Muscle of leg (tissue), 11 donors: ENCODE data around the gene RANBP9. TPM values are rescaled to one million over a fixed set of nuclear protein-coding genes. Genes with fewer than 3 reads are reported as not detected.

Source experiments
- DNase-seq: peaks from one replicate; pipeline ENCODE4 v3.0.0; 2013
- H3K27ac ChIP-seq: one replicate; pipeline ENCODE4 v1.5.1; 2013; ENCODE audit warnings: mild to moderate bottlenecking, low read length, control low read depth
- H3K27me3 ChIP-seq: one replicate; pipeline ENCODE4 v1.6.1; 2013; ENCODE audit warnings: low read length; ENCODE audit not compliant: control insufficient read depth, insufficient read depth
- H3K36me3 ChIP-seq: one replicate; pipeline ENCODE4 v1.6.1; 2013; ENCODE audit warnings: low read length; ENCODE audit not compliant: control insufficient read depth, insufficient read depth
- H3K4me1 ChIP-seq: one replicate; pipeline ENCODE4 v1.6.1; 2013; ENCODE audit warnings: low read length; ENCODE audit not compliant: control insufficient read depth, insufficient read depth
- H3K4me3 ChIP-seq: one replicate; pipeline ENCODE4 v1.5.1; 2013; ENCODE audit warnings: low read length, control low read depth
- H3K9me3 ChIP-seq: replicated peaks from 2 replicates; pipeline ENCODE4 v1.6.1; 2013; ENCODE audit warnings: low read depth, low read length; ENCODE audit not compliant: control insufficient read depth
- WGBS: methylation state at CpG from one replicate; pipeline ENCODE4 v1.1.5; 2013; ENCODE audit warnings: missing lambda C conversion rate; ENCODE audit not compliant: insufficient coverage; 5-methylcytosine and 5-hydroxymethylcytosine counted together
- polyA plus RNA-seq, 8 donors: library from polyadenylated mRNA; unstranded; fragments of 120-200 nt; gene quantifications; one replicate each; pipeline versions ENCODE4 v1.2.1 to v1.2.3, GENCODE V29; 2013; ENCODE audit warnings: inconsistent platforms in 1 of 8, low replicate concordance in 1 of 8; ENCODE audit not compliant: insufficient read length in 8 of 8, insufficient read depth in 1 of 8
- total RNA-seq: library from RNA; stranded (reverse); fragments of 120-200 nt; gene quantifications from one replicate; pipeline ENCODE4 v1.2.4, GENCODE V29; 2013

RANBP9 gene
- total and polyA plus RNA-seq, 9 donors, result 23.4 to 35.6 (median 27.7) TPM

- no peak overlapping the region for H3K4me3 ChIP-seq
- WGBS, result no CpG with 5 or more reads among the region's 3 CpGs
- no peaks in the 10 kb centered on the region for H3K9me3 ChIP-seq
- H3K4me1 ChIP-seq, result peaks cover 5% of the 10 kb centered on the region
- H3K27ac ChIP-seq, result no peak overlapping the region
- H3K36me3 ChIP-seq, result no peaks in the 10 kb centered on the region
- DNase-seq, result no peak
- no peaks in the 10 kb centered on the region for H3K27me3 ChIP-seq
These were observed 3.8 kb upstream of the RANBP9 start for GRCh38 chr6:13715444-13715883.

DNA sequence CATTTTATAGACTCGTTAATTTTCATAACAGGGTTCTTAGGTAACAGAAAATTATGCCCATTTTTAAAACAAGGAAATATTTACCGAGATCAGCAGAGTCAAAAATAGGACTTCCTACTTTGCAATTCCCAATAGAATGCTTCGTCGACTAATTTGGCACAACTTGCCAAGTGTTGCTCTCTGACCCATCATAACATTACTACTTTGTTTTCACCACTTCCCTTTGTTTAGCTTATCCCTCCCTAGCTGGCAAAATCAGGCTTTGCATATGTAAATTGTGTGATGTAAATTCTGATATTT lies 914 bp upstream of the RANBP9 start:
- 0% methylated on average over 3 of the region's 4 CpGs for WGBS
- peak overlapping the region; percentile 67 for H3K4me3 ChIP-seq
- DNase-seq, result peak; percentile 79
- H3K27ac ChIP-seq, result peak overlapping the region; percentile 95
- H3K9me3 ChIP-seq, result no peaks in the 10 kb centered on the region
- peaks cover 11% of the 10 kb centered on the region for H3K4me1 ChIP-seq
- no peaks in the 10 kb centered on the region for H3K36me3 ChIP-seq
- no peaks in the 10 kb centered on the region for H3K27me3 ChIP-seq

DNA sequence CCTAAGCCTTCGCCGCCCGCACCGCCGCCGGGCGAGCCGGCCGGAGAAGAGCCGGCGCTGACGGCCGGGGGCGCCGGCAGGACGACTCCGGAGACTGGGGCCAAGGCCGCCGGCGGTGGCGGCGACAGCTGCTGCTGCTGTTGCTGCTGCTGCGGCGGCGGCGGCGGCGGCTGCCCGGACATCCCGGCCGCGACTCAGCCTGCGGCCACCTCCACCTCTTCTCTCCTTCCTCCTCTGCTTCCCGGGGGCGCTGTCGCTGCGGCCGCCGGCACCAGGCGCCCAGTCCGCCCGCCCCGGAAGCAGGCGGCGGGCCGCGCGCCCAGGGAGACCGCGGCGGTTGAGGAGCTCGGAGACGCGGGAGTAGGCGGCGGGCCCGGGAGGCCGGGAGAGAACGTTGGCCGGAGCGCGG lies 307 bp downstream of the RANBP9 start:
- WGBS, result under 1% methylated on average over 58 of the region's 62 CpGs
- H3K36me3 ChIP-seq, result no peaks in the 10 kb centered on the region
- peaks cover 11% of the 10 kb centered on the region for H3K4me1 ChIP-seq
- DNase-seq, result no peak
- no peaks in the 10 kb centered on the region for H3K9me3 ChIP-seq
- no peak overlapping the region for H3K27ac ChIP-seq
- peak overlapping the region; percentile 34 for H3K4me3 ChIP-seq
- no peaks in the 10 kb centered on the region for H3K27me3 ChIP-seq

GRCh38 chr6:13710552-13711323 lies 897 bp downstream of the RANBP9 start:
- H3K4me3 ChIP-seq, result peak overlapping the region; percentile 84
- WGBS, result under 1% methylated on average over 63 of the region's 73 CpGs
- DNase-seq, result peak; percentile 62
- H3K27me3 ChIP-seq, result no peaks in the 10 kb centered on the region
- H3K4me1 ChIP-seq, result peaks cover 11% of the 10 kb centered on the region
- H3K9me3 ChIP-seq, result no peaks in the 10 kb centered on the region
- H3K36me3 ChIP-seq, result no peaks in the 10 kb centered on the region
- H3K27ac ChIP-seq, result peak overlapping the region; percentile 94

GRCh38 chr6:13709689-13710551 lies 1.7 kb downstream of the RANBP9 start:
- H3K4me3 ChIP-seq, result peak overlapping the region; percentile 84
- H3K27me3 ChIP-seq, result no peaks in the 10 kb centered on the region
- peak; percentile 72 for DNase-seq
- 0% methylated on average over 2 of the region's 10 CpGs for WGBS
- H3K9me3 ChIP-seq, result no peaks in the 10 kb centered on the region
- no peaks in the 10 kb centered on the region for H3K36me3 ChIP-seq
- H3K27ac ChIP-seq, result peak overlapping the region; percentile 94
- H3K4me1 ChIP-seq, result peaks cover 11% of the 10 kb centered on the region

DNA sequence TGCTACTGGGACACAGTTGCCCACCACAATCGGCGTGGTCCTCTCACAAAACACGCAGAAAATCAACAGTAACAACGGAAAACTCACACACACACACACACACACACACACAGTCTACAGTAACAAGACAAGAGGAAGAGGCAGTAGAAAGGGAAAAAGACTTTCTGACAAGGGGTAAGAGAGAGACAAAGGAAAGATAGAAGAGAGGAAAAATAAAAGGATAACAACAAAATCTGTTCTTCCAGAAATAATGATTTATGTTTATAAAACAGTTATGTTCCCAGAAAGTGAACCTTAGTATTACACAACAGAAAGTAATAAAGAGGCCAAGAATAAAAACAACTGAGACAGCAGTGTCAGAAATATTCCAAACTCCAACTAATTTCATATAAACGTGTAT lies 2.9 kb downstream of the RANBP9 start:
- DNase-seq, result peak; percentile 52
- H3K4me1 ChIP-seq, result peaks cover 11% of the 10 kb centered on the region
- WGBS, result 40% methylated on average over 1 of the region's 5 CpGs
- no peaks in the 10 kb centered on the region for H3K27me3 ChIP-seq
- no peaks in the 10 kb centered on the region for H3K36me3 ChIP-seq
- peak overlapping the region; percentile 4 for H3K27ac ChIP-seq
- no peaks in the 10 kb centered on the region for H3K9me3 ChIP-seq
- H3K4me3 ChIP-seq, result peak overlapping the region; percentile 84

- H3K4me3 ChIP-seq, result no peak overlapping the region
- DNase-seq, result no peak
- H3K9me3 ChIP-seq, result no peaks in the 10 kb centered on the region
- peaks cover 5% of the 10 kb centered on the region for H3K4me1 ChIP-seq
- H3K27ac ChIP-seq, result no peak overlapping the region
- H3K27me3 ChIP-seq, result no peaks in the 10 kb centered on the region
- H3K36me3 ChIP-seq, result no peaks in the 10 kb centered on the region
These were observed 8.1 kb downstream of the RANBP9 start for GRCh38 chr6:13703496-13703895.

- Histone ChIP-seq H3K9me3 (no peaks in the 10 kb centered on the region), H3K4me3 (no peak overlapping the region), H3K4me1 (no peaks in the 10 kb centered on the region), H3K27ac (no peak overlapping the region), H3K36me3 (no peaks in the 10 kb centered on the region), H3K27me3 (no peaks in the 10 kb centered on the region)
- 83% methylated on average over 3 of the region's 4 CpGs for WGBS
- peak; percentile 62 for DNase-seq
These were observed 8.8 kb downstream of the RANBP9 start for GRCh38 chr6:13702809-13703302.

DNA sequence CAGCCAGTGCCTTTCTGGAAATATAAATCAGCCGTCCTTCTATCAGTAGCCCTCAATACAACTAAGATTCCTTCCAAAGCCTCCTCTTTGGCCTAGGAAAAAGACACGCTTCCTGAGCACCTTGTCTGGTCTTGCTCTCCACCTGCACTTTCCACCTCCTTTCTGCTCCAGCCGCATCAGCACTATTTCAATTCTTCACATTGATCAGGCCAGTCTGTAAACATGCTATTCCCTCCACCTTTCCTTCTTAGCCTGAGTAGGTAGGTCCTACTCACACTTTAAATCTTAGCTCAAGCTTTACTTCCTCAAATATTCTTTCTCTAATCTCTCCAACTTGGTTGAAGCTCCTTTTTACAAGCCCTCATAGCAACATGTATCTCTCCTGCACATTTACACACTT lies 11.4 kb downstream of the RANBP9 start:
- Histone ChIP-seq H3K9me3 (no peaks in the 10 kb centered on the region), H3K36me3 (no peaks in the 10 kb centered on the region), H3K4me1 (no peaks in the 10 kb centered on the region), H3K27me3 (no peaks in the 10 kb centered on the region), H3K4me3 (no peak overlapping the region), H3K27ac (no peak overlapping the region)
- DNase-seq, result no peak
- WGBS, result 94% methylated on average over 3 of the region's 3 CpGs

DNA sequence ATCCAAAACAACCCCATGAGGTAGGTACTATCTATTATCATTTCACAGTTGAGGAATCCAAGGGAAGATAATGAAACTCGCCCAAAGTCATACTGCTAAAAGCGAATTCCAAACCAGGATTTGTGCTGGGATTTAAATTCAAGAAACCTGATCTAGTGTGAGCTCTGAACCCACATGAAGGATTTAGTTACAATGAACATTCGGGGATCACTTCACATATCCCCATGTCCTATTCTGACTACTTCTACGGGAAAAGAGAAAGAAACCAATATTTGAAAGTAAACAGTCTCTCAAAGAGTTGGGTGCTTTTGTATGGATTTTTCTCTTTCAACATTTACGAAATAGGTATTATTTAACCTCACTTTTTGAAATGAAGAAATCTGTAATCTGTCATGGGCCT lies 12.9 kb downstream of the RANBP9 start:
- no peaks in the 10 kb centered on the region for H3K36me3 ChIP-seq
- no CpG with 5 or more reads among the region's 5 CpGs for WGBS
- no peak overlapping the region for H3K4me3 ChIP-seq
- H3K27me3 ChIP-seq, result no peaks in the 10 kb centered on the region
- H3K9me3 ChIP-seq, result no peaks in the 10 kb centered on the region
- no peaks in the 10 kb centered on the region for H3K4me1 ChIP-seq
- DNase-seq, result no peak
- no peak overlapping the region for H3K27ac ChIP-seq
